ENCODE data around the gene TRMT11. TPM values are rescaled to one million over a fixed set of nuclear protein-coding genes. Genes with fewer than 3 reads are reported as not detected.

The TRMT11 gene
- polyA plus RNA-seq, 3 donors = 2.1 to 3.3 (median 2.1) TPM

DNA sequence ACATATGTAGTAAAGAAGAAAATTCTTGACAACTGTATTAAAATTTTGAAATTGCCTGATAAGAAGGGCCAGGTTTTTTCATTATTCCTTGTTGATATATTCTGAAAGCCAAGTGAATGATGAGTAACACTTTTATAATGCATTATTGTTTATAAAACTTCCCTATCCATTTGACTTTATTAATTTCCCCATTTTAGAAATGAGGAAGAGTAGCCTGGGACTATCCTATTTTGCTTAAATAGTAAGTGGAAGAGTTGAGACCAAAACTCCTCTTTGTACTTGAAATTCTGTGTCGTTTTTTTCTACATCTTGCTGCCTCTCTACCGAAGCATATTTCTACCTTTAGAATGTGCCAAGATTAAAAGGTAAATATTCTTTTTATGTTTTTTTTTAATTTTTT is 39.7 kb downstream of the TRMT11 start:
- DNase-seq = no peak
- Mint-ChIP-seq H3K4me3 (no peak overlapping the region), H3K27me3 (ENCODE audit: low read depth in 3 of 3) (no peaks in the 10 kb centered on the region), H3K36me3 (peaks cover 21 to 28% of the 10 kb centered on the region in 2 donors), H3K4me1 (peaks cover 2% of the 10 kb centered on the region), H3K27ac (no peak overlapping the region), H3K9me3 (peaks cover 0 to 5% (median 0%) of the 10 kb centered on the region in 7 donors)
- no peaks in the 10 kb centered on the region for H3K79me2 ChIP-seq (ENCODE audit: insufficient read depth, low read length)
- no peaks in the 10 kb centered on the region for H3K9me3 ChIP-seq (replicated peaks in 1 of 2; ENCODE audit: control insufficient read depth in 1 of 2, insufficient read depth in 1 of 2, low read length in 2 of 2)
- no peak overlapping the region for H3K9ac ChIP-seq (ENCODE audit: insufficient read depth, low read length, poor library complexity, severe bottlenecking)
- H2AFZ ChIP-seq (ENCODE audit: insufficient read depth, low read depth, low read length, poor library complexity, severe bottlenecking) = no peak overlapping the region
- H3K27ac ChIP-seq (ENCODE audit: low read depth in 1 of 2, low read length in 2 of 2) = no peak overlapping the region
- H3K27me3 ChIP-seq (ENCODE audit: control insufficient read depth in 2 of 2, insufficient read depth in 2 of 2, low read length in 2 of 2) = no peaks in the 10 kb centered on the region
- intact Hi-C loops (cut with micrococcal nuclease) = no loop called here
- no peaks in the 10 kb centered on the region for H3K4me1 ChIP-seq (ENCODE audit: control insufficient read depth in 1 of 2, insufficient read depth in 2 of 2, low read length in 2 of 2)
- H3K4me3 ChIP-seq (replicated peaks in 1 of 3; ENCODE audit: low read depth in 2 of 3, low read length in 3 of 3) = no peak overlapping the region
- no peaks in the 10 kb centered on the region for H4K20me1 ChIP-seq (ENCODE audit: insufficient read depth, low read length)
- peaks cover 18 to 21% of the 10 kb centered on the region in 2 donors for H3K36me3 ChIP-seq (replicated peaks in 1 of 2; ENCODE audit: control insufficient read depth in 1 of 2, insufficient read depth in 2 of 2, low read length in 2 of 2)
- no peak overlapping the region for H3K4me2 ChIP-seq (replicated peaks; ENCODE audit: extremely low read depth, low read length, poor library complexity, severe bottlenecking)
- WGBS (ENCODE audit: insufficient coverage) = no CpG with 5 or more reads among the region's 2 CpGs
- TF ChIP-seq, protein P1, sequence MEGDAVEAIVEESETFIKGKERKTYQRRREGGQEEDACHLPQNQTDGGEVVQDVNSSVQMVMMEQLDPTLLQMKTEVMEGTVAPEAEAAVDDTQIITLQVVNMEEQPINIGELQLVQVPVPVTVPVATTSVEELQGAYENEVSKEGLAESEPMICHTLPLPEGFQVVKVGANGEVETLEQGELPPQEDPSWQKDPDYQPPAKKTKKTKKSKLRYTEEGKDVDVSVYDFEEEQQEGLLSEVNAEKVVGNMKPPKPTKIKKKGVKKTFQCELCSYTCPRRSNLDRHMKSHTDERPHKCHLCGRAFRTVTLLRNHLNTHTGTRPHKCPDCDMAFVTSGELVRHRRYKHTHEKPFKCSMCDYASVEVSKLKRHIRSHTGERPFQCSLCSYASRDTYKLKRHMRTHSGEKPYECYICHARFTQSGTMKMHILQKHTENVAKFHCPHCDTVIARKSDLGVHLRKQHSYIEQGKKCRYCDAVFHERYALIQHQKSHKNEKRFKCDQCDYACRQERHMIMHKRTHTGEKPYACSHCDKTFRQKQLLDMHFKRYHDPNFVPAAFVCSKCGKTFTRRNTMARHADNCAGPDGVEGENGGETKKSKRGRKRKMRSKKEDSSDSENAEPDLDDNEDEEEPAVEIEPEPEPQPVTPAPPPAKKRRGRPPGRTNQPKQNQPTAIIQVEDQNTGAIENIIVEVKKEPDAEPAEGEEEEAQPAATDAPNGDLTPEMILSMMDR (IDR thresholded peaks at IDR 0.05) = no peak

DNA sequence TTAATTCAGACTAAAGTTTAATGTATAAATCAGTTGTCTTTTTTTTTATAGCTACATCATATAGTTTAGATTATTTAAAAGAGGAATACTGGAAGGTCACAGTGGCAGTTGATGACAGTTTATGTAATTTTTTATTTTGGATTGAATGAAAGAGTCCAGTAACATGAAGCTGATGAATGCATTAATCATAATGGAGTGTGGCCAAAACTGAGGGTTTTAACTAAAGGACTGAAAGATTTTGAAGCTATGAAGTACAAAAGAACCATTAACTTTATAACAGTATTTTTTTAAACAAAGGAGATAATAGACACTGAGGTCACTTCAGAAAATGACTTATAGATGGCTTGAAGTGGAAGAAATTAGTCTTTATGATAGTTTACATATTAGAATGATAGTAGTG is 41.3 kb downstream of the TRMT11 start:
- no peak for DNase-seq
- Histone ChIP-seq H3K9me3 (replicated peaks in 1 of 2; ENCODE audit: control insufficient read depth in 1 of 2, insufficient read depth in 1 of 2, low read length in 2 of 2) (no peaks in the 10 kb centered on the region), H2AFZ (ENCODE audit: insufficient read depth, low read depth, low read length, poor library complexity, severe bottlenecking) (no peak overlapping the region), H4K20me1 (ENCODE audit: insufficient read depth, low read length) (no peaks in the 10 kb centered on the region), H3K4me3 (replicated peaks in 1 of 3; ENCODE audit: low read depth in 2 of 3, low read length in 3 of 3) (no peak overlapping the region), H3K4me1 (ENCODE audit: control insufficient read depth in 1 of 2, insufficient read depth in 2 of 2, low read length in 2 of 2) (no peaks in the 10 kb centered on the region), H3K36me3 (replicated peaks in 1 of 2; ENCODE audit: control insufficient read depth in 1 of 2, insufficient read depth in 2 of 2, low read length in 2 of 2) (peaks cover 5 to 11% of the 10 kb centered on the region in 2 donors), H3K9ac (ENCODE audit: insufficient read depth, low read length, poor library complexity, severe bottlenecking) (no peak overlapping the region), H3K27ac (ENCODE audit: low read depth in 1 of 2, low read length in 2 of 2) (no peak overlapping the region), H3K4me2 (replicated peaks; ENCODE audit: extremely low read depth, low read length, poor library complexity, severe bottlenecking) (no peak overlapping the region), H3K27me3 (ENCODE audit: control insufficient read depth in 2 of 2, insufficient read depth in 2 of 2, low read length in 2 of 2) (no peaks in the 10 kb centered on the region), H3K79me2 (ENCODE audit: insufficient read depth, low read length) (no peaks in the 10 kb centered on the region)
- no peaks in the 10 kb centered on the region for H3K27me3 Mint-ChIP-seq (ENCODE audit: low read depth in 3 of 3)
- peaks cover 0 to 5% (median 0%) of the 10 kb centered on the region in 7 donors for H3K9me3 Mint-ChIP-seq
- intact Hi-C loops (cut with micrococcal nuclease) = no loop called here
- peaks cover 7 to 27% of the 10 kb centered on the region in 2 donors for H3K36me3 Mint-ChIP-seq
- TF ChIP-seq, protein P1 (IDR thresholded peaks at IDR 0.05) = no peak
- H3K27ac Mint-ChIP-seq = no peak overlapping the region
- peaks cover 2% of the 10 kb centered on the region for H3K4me1 Mint-ChIP-seq
- H3K4me3 Mint-ChIP-seq = no peak overlapping the region
